H1 (cell line): Measurements from ENCODE around the gene KLK5. TPM values are rescaled to one million over a fixed set of nuclear protein-coding genes. Genes with fewer than 3 reads are reported as not detected.

ENCODE experiments used
- CHD7 ChIP-seq: fragments of 300-600 bp; sonication (generic); IDR thresholded peaks from 2 replicates; pipeline ENCODE4 v1.7.1; 2012; ENCODE audit warnings: low read length, moderate library complexity, mild to moderate bottlenecking, inconsistent platforms; ENCODE audit not compliant: insufficient replicate concordance
- JUN ChIP-seq: IDR thresholded peaks from 2 replicates; pipeline ENCODE4 v1.6.1; 2011; ENCODE audit warnings: low read depth, mild to moderate bottlenecking, improper control_type of control experiment, low read length
- RNF2 ChIP-seq: fragments of 200-900, 300-1000 bp; sonication (generic); IDR thresholded peaks from 2 replicates; pipeline ENCODE4 v1.7.1; 2016; ENCODE audit warnings: borderline replicate concordance, low read depth, mild to moderate bottlenecking, antibody characterized with exemption, low read length; ENCODE audit not compliant: poor library complexity, severe bottlenecking; ENCODE audit errors: missing control alignments
- TAF1 ChIP-seq: IDR thresholded peaks from 2 replicates; pipeline ENCODE4 v1.6.1; 2011; ENCODE audit warnings: mild to moderate bottlenecking, low read depth, low read length
- TEAD4 ChIP-seq: IDR thresholded peaks from 2 replicates; pipeline ENCODE4 v1.6.1; 2012; ENCODE audit warnings: low read depth, low read length, inconsistent platforms, mixed read lengths
- polyA plus RNA-seq, 7 experiments: library from polyadenylated mRNA; depleted of rRNA in 3 of 7; stranded (reverse) in 5 of 7; unstranded in 2 of 7; fragments of >200 nt in 5 of 7; fragments of 200-250 nt in 2 of 7; gene quantifications; 1 replicate in 5 of 7; 2 replicates in 1 of 7; 4 replicates in 1 of 7; pipeline versions ENCODE4 v1.2.1 to v1.2.3, GENCODE V29; 2011 to 2013; ENCODE audit warnings: missing spikeins in 2 of 7, mixed read lengths in 2 of 7
- total RNA-seq: library from RNA; stranded (reverse); fragmentation: NEBNext Ultra II Directional; extraction: Animal tissue kit (Norgen Biotek cat#: 25700); gene quantifications from 2 replicates; pipeline ENCODE4 v1.2.1, GENCODE V29; 2021

KLK5 gene
- total and polyA plus RNA-seq, 2 of the 8 experiments (the other 6 are each of a cell fraction or from before 2014, with no cell fraction given), result 0.76 to 2.0 TPM

DNA sequence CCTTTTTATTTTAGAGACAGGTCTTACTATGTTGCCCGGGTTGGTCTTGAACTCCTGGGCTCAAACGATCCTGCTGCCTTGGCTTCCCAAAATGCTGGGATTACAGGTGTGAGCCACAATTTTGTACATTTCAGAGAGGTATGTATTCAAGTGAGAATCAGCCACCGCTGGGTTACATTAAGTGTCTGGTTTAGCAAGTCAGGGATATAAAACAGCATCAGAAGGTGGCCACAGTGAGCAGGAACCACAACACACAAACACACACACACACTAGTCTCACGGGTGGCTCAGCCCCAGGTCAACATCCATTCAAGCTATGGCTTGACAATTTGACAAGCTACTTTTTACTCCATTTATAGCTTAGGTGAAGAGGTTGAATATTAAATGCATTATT is 20.2 kb downstream of the KLK5 start (continued):
- TF ChIP-seq CHD7 (no peak), TAF1 (no peak), RNF2 (no peak), TEAD4 (no peak), JUN (no peak)
